ES-I3 (cell line): Measurements from ENCODE around the gene HYPK.

Experiments
- H3K36me3 ChIP-seq: 2 replicates; pipeline ENCODE4 v1.6.1; 2013; ENCODE audit warnings: mild to moderate bottlenecking, low read length, control low read depth, moderate library complexity; ENCODE audit not compliant: insufficient read depth
- H3K4me1 ChIP-seq: 2 replicates; pipeline ENCODE4 v1.6.1; 2013; ENCODE audit warnings: mild to moderate bottlenecking, control low read depth, low read length; ENCODE audit not compliant: insufficient read depth
- H3K9ac ChIP-seq: 2 replicates; pipeline ENCODE4 v1.6.1; 2013; ENCODE audit warnings: low read depth, mild to moderate bottlenecking, low read length, moderate library complexity
- H3K9me3 ChIP-seq: 2 replicates; pipeline ENCODE4 v1.6.1; 2013; ENCODE audit warnings: mild to moderate bottlenecking, low read length, moderate library complexity; ENCODE audit not compliant: control insufficient read depth, insufficient read depth

The HYPK gene, protein sequence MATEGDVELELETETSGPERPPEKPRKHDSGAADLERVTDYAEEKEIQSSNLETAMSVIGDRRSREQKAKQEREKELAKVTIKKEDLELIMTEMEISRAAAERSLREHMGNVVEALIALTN

DNA sequence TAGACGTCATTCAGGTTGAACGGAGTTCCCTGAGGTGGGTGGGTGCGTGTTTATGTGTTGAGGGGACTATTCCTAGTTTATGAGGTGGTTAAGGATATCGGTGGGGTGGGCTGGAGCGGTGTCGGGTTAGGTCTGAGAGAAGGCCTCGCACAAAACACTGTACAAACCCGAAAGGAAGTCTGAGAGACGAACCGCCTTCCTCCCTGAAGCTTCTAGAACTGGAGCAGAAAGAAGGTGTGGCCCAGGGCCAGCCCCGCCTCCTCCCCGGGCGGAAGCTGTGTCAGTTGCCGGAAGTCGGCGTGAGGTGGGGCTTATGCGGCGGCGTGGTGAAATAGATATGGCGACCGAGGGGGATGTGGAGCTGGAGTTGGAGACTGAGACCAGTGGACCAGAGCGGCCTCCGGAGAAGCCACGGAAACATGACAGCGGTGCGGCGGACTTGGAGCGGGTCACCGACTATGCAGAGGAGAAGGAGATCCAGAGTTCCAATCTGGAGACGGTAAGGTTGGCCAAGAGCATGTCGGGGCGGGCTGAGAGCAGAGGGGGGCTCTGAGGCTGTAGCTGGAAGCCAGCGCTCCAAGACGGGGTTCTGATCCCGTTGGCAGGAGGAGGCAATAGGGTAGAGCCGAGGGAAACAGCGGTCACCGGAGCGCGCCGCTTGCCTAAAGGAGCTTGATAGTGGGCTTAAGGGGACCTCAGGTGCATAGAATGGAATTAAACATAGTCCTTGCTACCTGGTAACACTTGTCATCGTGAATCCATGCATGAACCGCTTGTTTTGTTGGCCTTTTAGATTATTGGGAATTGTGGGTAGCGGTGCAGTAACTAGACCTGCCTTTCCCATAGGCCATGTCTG lies at the start of gene HYPK:
TSS of gene HYPK (plus strand) at position 314 of the 856 bp plus-strand sequence. CDS start at position 338, 24 bp downstream.
- H3K4me1 ChIP-seq = peaks cover 4% of the 10 kb centered on the region; the same call in 1 of the 2 replicates
- H3K9me3 ChIP-seq = no peaks in the 10 kb centered on the region
- peaks cover 9% of the 10 kb centered on the region for H3K36me3 ChIP-seq

DNA sequence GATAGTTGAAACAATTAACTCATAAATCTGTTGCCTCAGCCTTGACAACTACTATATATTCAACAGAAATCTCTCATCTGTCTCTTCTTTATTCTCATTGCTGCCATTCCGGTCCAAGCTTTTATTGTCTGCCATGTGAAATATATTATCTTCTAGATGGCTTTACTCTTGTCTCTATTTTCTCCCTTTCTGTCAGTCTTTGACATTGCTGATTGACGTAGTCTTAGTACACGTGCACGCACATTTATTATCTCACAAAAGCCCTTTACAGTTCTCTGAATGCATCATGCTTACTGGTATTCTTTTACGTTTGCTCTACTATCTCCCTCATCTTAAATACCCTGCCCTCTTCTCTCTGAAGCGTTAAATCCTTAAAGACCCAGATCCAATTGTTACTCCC lies 48.5 kb upstream of the HYPK start:
- H3K4me1 ChIP-seq = no peaks in the 10 kb centered on the region; the same call in 1 of the 2 replicates
- H3K36me3 ChIP-seq = peaks cover 5% of the 10 kb centered on the region
- H3K9ac ChIP-seq = no peak overlapping the region
- H3K9me3 ChIP-seq = no peaks in the 10 kb centered on the region

More for the DNA sequence above, at the start of gene HYPK:
- H3K9ac ChIP-seq = peak within 1 kb of the TSS; percentile 79

DNA sequence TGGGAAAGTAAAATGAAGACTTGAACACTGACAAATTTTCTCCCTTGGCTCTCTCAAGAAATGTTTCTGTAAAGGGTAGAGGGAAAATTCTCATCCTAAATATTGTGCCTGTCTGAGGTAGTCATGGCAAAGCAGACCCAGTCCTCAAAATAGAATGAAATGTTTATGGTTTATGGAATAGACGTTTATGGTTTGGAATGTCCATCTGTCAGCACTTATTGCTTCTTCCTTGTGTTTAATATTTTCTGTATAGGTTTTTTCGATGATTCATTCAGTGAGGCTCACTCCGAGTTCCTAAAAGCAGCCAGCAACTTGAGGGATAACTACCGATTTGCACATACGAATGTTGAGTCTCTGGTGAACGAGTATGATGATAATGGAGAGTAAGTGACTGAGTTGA lies 37.6 kb upstream of the HYPK start:
- no peak overlapping the region for H3K9ac ChIP-seq
- H3K9me3 ChIP-seq = no peaks in the 10 kb centered on the region
- H3K4me1 ChIP-seq = no peaks in the 10 kb centered on the region
- peaks cover 25% of the 10 kb centered on the region for H3K36me3 ChIP-seq

DNA sequence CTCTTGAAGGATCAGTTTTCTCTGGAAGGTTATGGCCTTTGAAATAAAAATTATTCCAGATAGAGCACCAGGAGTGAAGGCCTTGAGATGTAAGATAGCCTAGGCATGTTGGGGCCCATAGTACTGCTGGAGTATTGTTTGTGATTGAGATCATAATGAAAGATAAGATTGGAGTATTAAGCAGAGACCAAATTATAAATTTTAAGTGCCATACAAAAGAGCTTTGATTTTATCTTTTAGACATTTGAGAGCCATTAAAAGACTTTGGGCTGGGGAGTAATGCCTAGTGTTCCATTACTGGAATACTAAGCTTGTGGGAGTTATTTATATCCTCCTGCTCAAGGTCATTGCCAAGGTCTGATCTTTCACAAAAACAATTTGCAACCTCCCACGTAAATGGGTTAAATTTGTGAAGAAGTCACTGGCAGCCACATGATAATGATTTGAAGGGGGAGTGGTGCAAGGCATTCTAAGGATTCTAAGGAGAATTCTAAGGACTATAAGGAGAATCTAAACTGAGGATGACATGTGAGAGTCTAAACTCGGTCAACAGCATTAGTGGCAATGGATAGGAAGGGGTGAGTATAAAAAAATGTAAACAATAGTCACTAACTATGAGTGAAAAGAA lies 36.5 kb upstream of the HYPK start:
- peaks cover 31% of the 10 kb centered on the region for H3K36me3 ChIP-seq
- no peaks in the 10 kb centered on the region for H3K9me3 ChIP-seq
- H3K4me1 ChIP-seq = no peaks in the 10 kb centered on the region
- H3K9ac ChIP-seq = no peak overlapping the region

DNA sequence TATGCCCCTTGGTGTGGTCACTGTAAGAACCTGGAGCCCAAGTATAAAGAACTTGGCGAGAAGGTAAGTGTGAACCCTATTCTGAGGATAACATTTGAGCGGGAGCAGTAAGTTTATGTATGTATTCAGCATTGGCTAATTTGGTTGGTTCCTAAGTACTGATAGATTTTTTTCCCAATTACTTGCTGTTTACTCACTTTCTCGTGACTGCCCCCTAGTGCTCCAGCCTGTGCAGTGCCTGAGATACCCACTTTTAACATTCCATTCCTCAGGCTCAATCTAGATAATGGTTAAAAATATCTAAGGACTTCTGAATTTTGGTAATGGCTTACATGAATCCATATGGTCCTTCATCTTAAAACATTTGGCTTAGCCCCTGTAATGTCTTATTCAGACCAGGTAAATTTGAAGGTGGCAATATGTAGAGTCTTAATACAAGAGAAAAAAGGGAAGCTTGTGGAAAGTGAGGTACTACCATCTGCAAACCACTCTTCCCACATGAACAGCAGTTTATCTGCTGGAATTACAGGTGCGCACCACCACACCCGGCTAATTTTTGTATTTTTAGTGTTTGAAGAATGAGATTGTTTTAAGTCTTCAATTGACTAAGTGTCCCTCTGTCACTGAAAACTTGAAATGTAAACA lies 30.7 kb upstream of the HYPK start:
- Histone ChIP-seq H3K4me1 (no peaks in the 10 kb centered on the region), H3K36me3 (peaks cover 51% of the 10 kb centered on the region), H3K9ac (no peak overlapping the region), H3K9me3 (no peaks in the 10 kb centered on the region)

DNA sequence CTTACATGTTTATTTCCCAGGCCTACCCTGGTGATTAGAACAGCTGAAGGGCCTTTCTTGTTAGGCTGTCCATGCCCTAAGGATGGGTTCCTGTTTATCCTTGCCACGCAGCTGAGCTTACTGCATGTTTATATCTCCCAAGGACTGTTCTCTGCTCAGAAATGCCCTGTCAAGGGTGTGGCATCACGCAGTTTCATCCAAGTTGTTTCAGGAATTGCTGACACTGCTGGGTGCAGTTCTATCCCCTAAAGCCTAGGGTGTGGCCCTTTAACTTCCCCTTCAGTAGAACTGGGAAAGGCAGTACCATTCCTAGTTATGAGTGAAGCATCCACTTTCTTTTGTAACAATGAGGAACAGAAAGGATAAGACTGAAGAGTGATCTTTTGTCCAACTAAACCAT lies 28.6 kb upstream of the HYPK start:
- H3K4me1 ChIP-seq = peaks cover 2% of the 10 kb centered on the region; the same call in 1 of the 2 replicates
- no peaks in the 10 kb centered on the region for H3K9me3 ChIP-seq
- peaks cover 37% of the 10 kb centered on the region for H3K36me3 ChIP-seq
- H3K9ac ChIP-seq = no peak overlapping the region

DNA sequence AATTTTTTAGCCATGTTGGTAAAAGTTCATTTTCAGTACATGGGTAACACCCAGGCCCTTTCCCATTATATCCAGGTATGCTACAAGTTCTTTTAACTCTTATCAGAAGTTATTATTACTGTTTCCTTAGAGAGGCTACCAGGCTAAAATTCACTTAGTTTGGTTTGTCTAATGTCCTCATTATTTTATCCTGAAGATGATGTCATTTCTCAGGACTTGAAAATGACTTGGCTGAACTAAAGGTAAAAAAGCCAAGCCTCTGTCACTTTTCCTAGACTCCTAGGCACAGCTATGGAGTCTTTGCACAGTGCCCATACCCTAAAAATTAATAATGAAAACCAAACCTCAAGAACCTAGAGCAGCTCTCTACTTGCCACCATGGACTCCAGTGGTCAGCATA lies 27.8 kb upstream of the HYPK start:
- Histone ChIP-seq H3K4me1 (peaks cover 2% of the 10 kb centered on the region; the same call in 1 of the 2 replicates), H3K9ac (no peak overlapping the region), H3K9me3 (no peaks in the 10 kb centered on the region), H3K36me3 (peaks cover 35% of the 10 kb centered on the region)

DNA sequence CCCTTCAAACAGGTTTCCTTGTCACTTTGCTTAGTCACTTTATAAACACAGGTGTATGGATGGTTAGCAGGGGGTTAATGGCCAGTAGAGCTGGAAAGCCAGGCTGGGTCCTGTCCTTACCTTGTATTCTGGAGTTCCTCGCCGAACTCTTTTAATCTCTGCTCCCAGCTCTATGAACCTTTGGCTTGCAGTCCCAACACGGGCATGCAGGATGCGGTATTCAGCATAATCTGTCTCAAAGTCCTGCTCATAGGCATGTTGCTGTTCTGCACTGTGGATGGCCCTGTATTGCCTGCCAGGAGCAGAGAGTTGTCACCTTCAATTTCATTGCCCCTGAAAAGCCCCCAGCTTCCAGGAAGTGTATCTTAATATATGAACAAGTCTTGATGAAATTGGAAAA lies 26.3 kb upstream of the HYPK start:
- Histone ChIP-seq H3K36me3 (peaks cover 29% of the 10 kb centered on the region), H3K9me3 (no peaks in the 10 kb centered on the region), H3K9ac (no peak overlapping the region), H3K4me1 (peaks cover 2% of the 10 kb centered on the region; the same call in 1 of the 2 replicates)

DNA sequence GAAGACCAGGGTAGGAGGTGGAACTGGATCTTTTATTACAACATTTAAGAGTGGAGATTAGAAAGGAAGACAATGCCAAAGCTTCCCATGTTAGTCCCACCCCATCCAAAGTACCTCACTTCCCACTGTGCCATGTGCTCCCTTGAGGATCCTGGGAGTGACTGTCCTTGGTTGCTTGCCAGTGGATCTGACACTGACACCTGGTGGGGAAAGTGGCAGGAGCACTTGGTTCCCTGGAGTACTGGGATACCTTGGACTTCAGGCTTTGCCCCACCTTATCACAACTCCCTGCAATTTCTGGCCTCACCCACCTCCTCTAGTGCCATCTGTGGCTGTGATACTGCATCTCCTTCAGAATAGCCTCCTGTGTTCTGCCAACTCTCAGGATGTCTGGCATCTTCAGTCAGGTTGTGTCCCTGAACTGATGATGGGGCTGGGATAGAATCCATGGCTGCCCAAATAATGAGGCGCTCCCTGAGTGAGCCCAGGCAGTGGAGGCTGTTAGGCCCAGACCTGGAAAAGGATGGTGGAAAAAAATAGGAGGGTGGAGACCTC lies 24.9 kb upstream of the HYPK start:
- peak overlapping the region; percentile 73; the same call in 1 of the 2 replicates for H3K9ac ChIP-seq
- H3K4me1 ChIP-seq = peaks cover 2% of the 10 kb centered on the region; the same call in 1 of the 2 replicates
- H3K9me3 ChIP-seq = no peaks in the 10 kb centered on the region
- peaks cover 21% of the 10 kb centered on the region for H3K36me3 ChIP-seq

DNA sequence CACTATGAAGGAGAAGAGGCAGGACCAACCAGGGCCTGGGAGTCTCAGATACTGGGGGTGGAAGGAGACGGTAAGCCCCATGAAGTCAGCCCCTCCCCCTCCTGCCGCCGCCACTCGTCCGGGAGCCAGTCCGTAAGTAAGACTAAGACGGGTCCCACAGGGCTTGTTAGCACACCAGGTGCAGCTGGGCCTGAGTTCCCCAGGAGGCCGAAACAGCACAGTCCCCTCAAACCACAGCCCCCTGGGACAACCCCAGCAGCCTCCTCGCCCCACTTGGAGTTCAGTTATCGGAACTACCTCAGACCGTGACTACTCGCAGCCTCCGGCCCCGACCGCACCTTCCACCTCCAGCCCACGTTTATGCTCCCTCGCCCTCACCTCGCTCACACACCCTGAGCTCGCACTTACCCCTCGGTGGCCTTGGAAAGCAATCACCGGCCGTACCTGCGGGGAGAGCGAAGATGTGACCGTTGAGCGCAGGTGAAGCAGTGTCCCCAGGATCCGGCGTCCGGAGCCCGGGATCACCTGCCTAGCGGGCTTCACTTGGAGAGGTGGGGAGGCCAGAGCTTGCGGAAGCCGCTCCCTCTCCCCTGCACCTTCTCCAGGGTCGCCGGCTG lies 24.2 kb upstream of the HYPK start:
- peaks cover 2% of the 10 kb centered on the region; the same call in 1 of the 2 replicates for H3K4me1 ChIP-seq

DNA sequence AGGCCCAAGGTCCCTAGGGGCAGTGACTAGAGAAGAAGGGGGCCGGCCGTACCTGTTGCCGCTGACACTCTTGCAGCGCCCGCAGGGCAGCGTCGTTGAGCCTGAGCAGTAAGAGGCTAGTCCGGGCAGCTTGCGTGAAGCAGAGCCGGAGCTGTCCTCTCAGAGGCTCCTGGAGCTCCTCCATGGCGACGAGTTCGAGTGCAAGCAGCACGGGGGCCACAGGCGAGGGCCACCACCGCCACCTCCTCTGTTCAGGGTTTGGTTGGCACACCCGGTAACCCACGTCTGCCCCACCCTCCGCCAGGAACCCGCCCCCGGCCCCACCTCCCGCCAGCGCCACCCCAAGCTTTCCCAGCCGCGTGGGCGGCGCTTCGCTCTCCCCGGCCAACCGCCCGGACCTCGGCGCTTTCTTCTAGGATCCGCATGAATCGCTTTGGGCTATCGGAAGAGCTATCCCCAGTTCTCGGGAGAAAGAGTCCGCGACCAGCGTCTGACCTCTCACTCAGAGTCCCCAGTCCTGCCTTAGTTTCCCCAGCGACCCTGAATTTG lies 23.6 kb upstream of the HYPK start, which contains the start of gene ELL3:
TSS of gene ELL3 (minus strand) at position 249 of the 549 bp plus-strand sequence. CDS start at position 184, 65 bp downstream.
- Histone ChIP-seq H3K36me3 (peaks cover 11% of the 10 kb centered on the region), H3K4me1 (peaks cover 2% of the 10 kb centered on the region; the same call in 1 of the 2 replicates), H3K9me3 (no peaks in the 10 kb centered on the region), H3K9ac (peak within 1 kb of the TSS; percentile 73)

More for the DNA sequence above, 24.2 kb upstream of the HYPK start:
- peak overlapping the region; percentile 73 for H3K9ac ChIP-seq
- no peaks in the 10 kb centered on the region for H3K9me3 ChIP-seq
- peaks cover 15% of the 10 kb centered on the region for H3K36me3 ChIP-seq

DNA sequence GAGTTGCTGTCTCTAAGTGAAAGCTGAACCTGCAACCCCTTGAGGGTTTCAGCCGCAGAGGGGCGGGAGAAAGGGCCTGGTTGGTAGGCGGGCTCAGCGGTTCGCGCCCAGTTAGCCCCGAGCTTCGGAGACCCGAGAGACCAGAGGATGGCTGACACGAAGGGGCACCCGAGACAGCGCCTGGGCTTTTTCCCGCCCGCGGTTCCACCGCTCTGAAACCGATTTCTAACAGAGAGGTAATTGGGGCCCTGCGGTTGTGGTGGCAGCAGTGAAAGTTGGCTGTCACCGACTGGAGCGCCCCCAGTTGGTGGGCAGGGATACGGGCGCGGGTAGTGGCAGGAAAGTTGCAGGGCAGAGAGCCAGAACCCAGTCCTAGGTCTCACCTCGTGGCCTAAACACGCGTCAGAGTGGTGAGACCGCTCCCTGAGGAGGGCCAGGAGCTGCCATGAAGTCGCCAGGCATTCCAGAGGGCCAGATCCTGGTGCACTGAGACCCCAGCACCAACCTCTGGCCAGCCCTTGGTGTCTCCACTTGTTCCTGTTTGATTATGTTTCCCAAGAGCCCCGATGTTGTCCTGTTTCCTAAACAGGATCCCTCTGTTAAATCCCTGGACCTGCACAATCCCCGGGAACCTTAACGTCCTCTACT lies 23.0 kb upstream of the HYPK start:
- peaks cover 2% of the 10 kb centered on the region; the same call in 1 of the 2 replicates for H3K4me1 ChIP-seq
- H3K9me3 ChIP-seq = no peaks in the 10 kb centered on the region
- H3K36me3 ChIP-seq = peaks cover 7% of the 10 kb centered on the region; the same call in 1 of the 2 replicates
- H3K9ac ChIP-seq = peak overlapping the region; percentile 73

DNA sequence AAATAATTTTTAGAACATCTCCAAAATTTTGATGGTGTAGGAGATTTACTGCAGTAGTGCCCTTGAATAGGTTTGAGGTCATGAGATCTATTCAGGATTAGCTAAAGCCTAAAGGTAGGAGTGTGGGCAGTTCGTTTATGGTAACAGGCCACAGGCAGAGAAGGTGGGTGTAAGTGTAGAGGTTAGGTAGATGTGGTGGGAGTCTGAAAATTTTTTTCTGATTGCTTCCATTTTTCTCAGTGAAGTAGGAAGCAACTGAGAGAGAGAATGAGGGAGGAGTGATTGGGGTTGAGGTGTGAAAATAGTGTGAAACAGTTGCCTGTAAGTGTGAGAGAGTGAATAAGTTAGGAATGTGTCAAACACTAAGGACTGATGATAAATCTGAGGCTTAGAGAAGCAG lies 21.4 kb upstream of the HYPK start:
- Histone ChIP-seq H3K4me1 (peaks cover 2% of the 10 kb centered on the region; the same call in 1 of the 2 replicates), H3K9me3 (no peaks in the 10 kb centered on the region), H3K36me3 (no peaks in the 10 kb centered on the region)

More for the DNA sequence above, 21.4 kb upstream of the HYPK start:
- no peak overlapping the region for H3K9ac ChIP-seq
